Breast epithelium (tissue), 3 donors: ENCODE results near the gene DNASE1L3.
"Not testable (repeated sequence)": the region's sequence is repeated elsewhere in the genome, so short reads cannot be mapped to it uniquely, and the experiment has no call there.

Source experiments
- CTCF ChIP-seq, 3 donors: fragments of 450-650 bp; IDR thresholded peaks; one replicate each; pipeline ENCODE4 v1.5.1; 2016 to 2017; ENCODE audit warnings: antibody characterized with exemption in 3 of 3, mild to moderate bottlenecking in 3 of 3, moderate library complexity in 3 of 3
- POLR2A ChIP-seq: fragments of 450-650 bp; IDR thresholded peaks from one replicate; pipeline ENCODE4 v1.6.1; 2016; ENCODE audit warnings: antibody characterized with exemption, mild to moderate bottlenecking, moderate library complexity
- POLR2AphosphoS5 ChIP-seq, 3 donors: sonication (generic); formaldehyde crosslinking; IDR thresholded peaks; one replicate each; pipeline ENCODE4 v1.6.1; 2017; ENCODE audit warnings: antibody characterized with exemption in 3 of 3

DNA sequence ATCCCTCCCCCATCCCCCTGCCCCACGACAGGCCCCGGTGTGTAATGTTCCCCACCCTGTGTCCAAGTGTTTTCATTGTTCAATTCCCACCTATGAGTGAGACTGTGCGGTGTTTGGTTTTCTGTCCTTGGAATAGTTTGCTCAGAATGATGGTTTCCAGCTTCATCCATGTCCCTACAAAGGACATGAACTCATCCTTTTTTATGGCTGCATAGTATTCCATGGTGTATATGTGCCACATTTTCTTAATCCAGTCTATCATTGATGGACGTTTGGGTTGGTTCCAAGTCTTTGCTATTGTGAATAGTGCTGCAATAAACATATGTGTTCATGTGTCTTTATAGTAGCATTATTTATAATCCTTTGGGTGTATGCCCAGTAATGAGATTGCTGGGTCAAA lies 32.1 kb upstream of the DNASE1L3 start:
- not testable (repeated sequence) for TF ChIP-seq POLR2A; CTCF (IDR thresholded peaks at IDR 0.05); POLR2AphosphoS5 (IDR thresholded peaks at IDR 0.05)
